SKM-1 treated with dmso at 0.1 percent for 144 hours (cell line): Measurements from ENCODE around the gene SPAG17.

ENCODE experiments used
- DNase-seq: peaks from one replicate; lab custom pipeline; 2025; ENCODE audit not compliant: unreplicated experiment; lab: John Stamatoyannopoulos, UW

SPAG17 gene

GRCh38 chr1:118185084-118185832, at the start of gene SPAG17:
Gene SPAG17 (minus strand): TSS chr1:118185228. CDS start chr1:118185157, 71 bp downstream.
- no peak for DNase-seq

DNA sequence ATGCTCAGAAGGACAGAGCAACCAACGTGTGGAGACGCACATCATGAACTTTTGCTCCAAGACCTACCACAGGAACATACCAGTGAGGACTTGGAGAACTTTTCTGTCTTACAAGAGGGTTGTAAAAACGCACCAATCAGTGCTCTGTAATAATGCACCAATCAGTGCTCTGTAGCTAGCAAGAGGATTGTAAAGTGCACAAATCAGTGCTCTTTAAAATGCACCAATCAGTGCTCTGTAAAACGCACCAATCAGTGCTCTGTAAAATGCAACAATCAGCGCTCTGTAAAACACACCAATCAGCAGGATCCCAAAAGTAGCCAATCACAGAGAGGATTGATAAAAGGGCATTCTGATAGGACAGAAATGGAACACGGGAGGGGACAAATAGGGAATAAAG, 40.4 kb upstream of the SPAG17 start:
- DNase-seq, result no peak

- DNase-seq, result no peak
These were observed 38.4 kb upstream of the SPAG17 start for GRCh38 chr1:118223426-118223825.

GRCh38 chr1:118219438-118219837, 34.4 kb upstream of the SPAG17 start:
- no peak for DNase-seq

DNA sequence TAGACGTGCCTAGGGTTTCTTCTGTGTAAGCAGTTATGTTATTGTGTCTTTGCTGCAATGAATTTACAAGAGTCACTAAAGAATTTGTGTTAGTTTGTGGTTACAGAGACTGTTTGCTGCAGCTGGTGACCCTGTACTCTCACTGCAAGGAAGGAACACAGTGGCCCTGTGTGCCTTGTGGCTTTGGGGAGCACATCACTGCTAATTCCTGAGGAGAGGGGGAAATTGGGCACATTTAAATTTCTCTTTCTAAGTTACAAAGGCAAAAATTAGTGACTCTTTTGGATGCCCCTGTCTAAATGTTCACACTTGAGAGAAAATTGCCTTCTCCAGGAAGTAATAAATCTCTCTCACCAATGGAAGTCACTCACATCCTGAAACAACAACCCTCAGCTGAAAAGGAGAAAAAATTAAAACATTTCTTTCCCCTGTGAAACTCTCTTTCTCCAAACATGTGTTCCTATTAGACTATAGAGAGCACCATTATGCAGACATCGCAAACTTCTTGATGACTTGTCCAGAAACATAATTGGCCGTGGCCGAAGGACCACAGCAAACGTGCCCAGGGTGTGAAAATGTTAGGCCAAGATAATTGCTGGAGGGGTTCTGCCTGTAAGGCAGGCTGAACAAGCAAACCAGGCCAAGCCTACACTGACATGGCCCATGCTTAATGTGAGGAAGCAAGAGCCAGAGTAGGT, 32.3 kb upstream of the SPAG17 start:
- no peak for DNase-seq

GRCh38 chr1:118214866-118215265, 29.8 kb upstream of the SPAG17 start:
- DNase-seq, result no peak

DNA sequence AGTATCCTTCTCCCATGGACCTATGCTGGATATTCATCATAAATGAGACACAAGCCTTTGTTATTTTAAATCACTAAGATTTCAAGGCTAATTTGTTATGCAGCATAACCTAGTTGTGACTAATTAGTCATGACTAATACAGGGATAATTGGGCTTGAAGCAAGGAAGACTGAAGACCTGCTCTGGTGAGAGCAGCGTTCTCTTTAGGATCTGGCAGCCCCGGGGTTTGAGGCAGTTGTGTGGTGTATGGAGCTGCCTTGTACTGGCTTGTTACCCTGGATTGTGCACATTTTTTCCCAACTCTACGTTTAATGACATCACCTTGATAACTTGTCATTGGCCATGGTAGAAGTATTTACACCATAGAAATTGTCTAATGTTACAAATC, 25.7 kb upstream of the SPAG17 start:
- DNase-seq, result no peak

DNA sequence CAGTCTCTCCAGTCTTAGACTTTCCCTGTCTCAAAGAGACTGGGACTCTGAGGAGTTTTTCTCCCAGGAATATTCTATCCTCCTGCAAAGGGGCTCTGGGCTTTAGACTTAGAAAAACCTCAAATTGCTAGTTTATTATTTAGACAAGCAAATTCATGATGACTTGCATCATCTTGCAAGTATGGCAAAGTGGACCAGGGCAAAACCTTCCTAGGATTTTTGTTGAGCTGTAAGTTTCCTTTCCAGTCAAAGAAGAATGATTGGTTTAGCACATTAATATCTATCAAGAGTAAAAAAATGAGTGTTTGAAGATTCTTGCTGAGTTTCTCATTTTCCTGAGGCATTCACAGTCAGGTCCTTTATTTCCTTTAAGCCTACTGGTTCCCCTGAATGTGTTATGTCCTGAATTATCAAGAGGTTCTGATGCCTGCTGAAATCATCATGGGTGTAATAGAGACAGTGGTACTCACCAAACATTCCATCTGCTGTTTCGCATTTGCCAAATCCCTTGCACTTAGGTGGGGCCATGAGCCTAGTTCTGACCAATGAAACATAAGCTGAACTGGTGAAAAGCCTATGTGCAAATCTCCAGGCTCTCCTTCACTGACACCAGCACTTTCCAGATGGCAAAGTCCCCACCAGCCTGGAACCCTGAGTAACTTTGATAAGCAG, 25.2 kb upstream of the SPAG17 start:
- DNase-seq, result no peak

GRCh38 chr1:118209648-118210047, 24.6 kb upstream of the SPAG17 start:
- no peak for DNase-seq

DNA sequence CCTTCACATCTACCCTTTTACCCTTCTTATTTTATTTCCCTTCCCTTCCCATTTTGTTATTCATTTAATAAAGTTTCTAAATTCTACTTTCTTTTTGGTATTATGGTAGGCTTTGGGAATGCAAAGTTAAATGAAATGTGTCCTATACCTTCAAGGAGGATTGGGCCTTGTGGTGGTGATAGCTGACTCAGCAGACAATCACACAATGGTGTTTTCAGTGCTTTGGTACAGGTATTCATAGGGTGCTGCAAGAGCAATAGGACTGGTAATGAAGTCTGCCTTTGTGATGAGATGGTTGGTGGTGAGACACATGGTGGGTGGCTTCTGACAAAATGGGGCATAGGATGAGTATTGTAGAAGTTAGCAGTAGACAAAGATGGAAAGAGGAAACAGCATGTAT, 21.9 kb upstream of the SPAG17 start:
- no peak for DNase-seq

GRCh38 chr1:118204648-118205047, 19.6 kb upstream of the SPAG17 start:
- DNase-seq, result no peak

DNA sequence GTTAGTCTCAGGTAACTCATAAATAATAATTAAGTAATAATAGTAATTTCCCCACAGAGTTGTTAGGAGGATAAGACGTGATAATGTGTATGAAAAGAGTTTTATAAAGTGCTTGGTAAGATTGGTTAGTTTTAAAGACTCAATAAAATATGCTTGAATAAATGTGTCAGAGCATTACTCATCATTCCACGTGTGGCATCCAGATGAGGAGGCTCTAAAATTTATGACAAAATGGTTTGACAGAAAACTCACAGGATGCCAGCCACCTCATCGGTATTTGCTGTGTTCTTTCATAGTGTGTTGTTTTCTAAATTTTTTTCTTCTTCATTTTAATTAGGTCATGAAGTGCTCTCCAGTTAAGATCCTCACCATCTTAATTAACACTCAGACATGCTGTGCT, 19.1 kb upstream of the SPAG17 start:
- no peak for DNase-seq

DNA sequence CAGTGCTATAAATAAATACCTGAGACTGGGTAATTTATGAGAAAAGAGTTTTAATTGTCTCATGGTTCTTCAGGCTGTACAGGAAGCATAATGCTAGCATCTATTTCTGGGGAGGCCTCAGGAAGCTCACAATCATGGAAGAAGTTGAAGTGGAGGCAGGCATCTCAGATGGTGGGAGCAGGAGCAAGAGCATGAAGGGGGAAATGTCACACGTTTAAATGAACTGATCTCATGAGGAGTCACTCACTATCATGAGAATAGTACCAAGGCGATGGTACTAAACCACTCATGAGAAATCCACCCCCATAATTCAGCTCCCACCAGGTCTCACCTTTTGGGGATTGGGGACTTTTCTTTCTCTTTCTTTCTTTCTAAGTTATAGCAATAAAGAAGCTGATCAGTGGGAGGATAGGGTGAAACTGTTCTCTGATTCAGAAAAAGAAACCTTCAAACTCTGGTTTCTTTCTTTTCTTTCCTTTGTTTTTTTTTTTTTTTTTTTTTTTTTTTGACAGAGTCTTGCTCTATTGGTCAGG, 17.1 kb upstream of the SPAG17 start:
- no peak for DNase-seq

DNA sequence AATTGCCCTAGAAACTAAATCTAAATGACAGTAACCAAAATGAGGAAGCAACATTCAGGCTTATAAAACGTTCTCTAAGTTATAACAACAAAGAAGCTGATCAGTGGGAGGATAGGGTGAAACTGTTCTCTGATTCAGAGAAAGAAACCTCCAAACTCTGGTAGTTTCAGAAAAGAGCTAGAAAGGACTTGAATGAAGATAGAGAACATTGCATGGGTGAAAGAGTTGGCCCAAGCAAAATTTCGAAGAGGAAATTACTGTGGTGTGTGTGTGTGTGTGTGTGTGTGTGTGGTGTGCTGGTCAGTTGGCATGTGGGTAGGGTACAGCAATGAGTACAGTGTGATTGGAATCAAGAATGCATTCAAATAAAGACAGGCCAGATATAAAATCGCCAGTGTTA, 16.5 kb upstream of the SPAG17 start:
- no peak for DNase-seq

DNA sequence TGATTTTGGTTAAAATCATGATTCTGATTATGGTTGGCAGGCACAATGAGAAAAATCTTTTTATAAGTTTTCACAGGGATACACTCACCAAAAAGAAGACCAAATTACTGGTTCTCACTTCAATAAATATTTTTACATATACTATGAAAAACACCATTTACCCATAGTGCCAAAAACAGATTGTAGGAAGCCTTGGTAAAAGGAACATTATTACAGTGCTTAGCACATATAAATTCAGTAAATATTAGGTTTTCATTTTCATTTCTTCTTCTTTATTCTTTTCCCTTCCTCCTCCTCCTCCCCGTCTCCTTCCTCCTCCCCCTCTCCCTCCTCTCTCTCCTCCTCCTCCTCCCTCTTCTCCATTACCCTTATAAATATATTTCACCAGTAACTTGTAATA, 15.8 kb upstream of the SPAG17 start:
- DNase-seq, result no peak

- no peak for DNase-seq
These were observed 5.5 kb upstream of the SPAG17 start for GRCh38 chr1:118190561-118190960.

DNA sequence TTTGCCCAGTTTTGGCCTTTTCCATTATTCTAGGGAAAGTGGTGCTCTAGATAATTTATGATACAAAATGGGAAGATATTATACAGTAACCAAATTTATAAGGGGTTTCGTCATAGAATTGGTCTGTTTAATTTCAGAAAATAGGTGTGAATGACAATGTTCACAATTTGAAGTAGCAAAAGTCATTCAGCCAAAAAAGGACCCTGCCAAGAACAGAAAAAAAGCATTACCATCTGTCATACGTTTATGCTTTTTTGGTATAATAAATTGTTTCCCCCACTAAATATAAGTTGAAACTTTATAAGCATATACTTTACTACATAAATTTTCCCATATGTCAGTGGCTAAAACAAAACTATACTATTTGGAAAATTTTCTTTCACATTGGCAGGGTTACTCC, 4.5 kb upstream of the SPAG17 start:
- DNase-seq, result no peak

- DNase-seq, result no peak
These were observed 3.4 kb upstream of the SPAG17 start for GRCh38 chr1:118188411-118188810.

DNA sequence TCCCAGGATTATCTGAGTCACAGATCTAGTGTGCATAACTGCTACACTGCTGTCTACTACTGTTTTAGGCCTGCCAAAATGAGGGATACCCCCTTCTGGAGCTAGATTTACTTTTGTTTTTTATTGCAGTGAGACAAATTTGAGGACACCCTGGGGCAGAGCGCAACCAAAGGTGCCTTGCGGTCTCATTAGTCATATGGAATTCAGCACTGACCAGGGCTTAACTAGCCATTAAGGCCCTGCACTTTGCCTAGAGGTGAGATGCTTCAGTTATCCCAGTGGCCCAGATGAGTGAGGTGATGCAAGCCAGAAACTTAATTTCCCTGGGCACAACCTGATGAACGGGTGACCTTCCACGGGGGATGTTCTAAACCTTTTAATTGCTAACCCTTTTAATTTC, 998 bp upstream of the SPAG17 start:
- DNase-seq, result no peak

- no peak for DNase-seq
These were observed 317 bp downstream of the SPAG17 start for GRCh38 chr1:118184739-118185083.

DNA sequence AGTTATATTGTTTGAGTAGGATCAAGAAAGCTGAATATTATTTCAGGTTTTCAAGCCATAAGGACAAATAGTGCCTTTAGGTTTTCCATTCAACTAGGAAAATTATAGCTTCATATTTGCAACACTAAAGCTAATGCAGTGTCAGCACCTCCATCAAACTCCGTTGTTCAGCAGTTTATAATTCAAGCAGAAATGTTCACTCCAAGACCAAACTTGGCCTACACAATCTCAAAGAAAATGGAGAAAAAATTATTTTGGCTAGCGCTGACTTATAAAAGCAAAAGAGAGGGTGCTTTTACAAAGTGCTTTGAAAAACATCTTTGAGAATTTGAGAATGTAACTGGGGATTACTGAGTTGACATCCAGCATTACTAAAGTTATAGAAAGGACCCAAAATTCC, 1.4 kb downstream of the SPAG17 start:
- DNase-seq, result no peak

GRCh38 chr1:118177998-118178397, 7.0 kb downstream of the SPAG17 start:
- no peak for DNase-seq
